Left kidney (tissue), 2 donors: Measurements from ENCODE around the gene NCKAP5. TPM values are rescaled to one million over a fixed set of nuclear protein-coding genes. Genes with fewer than 3 reads are reported as not detected.

ENCODE experiments used
- DNase-seq: peaks from one replicate; pipeline ENCODE4 v3.0.0-alpha.2; 2013
- polyA plus RNA-seq: library from polyadenylated mRNA; unstranded; fragments of 120-200 nt; gene quantifications from one replicate; pipeline ENCODE4 v1.2.1, GENCODE V29; 2013; ENCODE audit not compliant: insufficient read length

NCKAP5 gene
- polyA plus RNA-seq, 1 donor, result 10.1 TPM

DNA sequence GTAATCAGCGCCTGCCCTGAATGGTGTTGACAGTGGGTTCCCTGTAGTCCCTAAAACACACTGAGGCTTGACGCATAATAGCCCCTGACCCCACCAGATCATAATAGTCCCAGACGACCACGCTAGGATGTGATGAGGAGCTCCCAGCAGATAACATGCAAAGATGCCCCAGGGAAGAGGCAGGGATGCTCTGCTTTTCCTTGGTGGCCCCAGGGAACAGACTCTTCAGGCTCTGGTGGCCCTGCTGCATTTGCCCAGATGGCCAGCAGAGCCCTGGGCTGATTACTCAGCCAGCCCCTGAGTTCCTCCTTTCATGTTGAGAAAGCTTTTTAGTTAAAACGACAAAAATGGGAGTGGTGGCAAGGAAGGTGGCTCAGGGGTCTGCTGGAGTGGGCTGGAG lies 5.9 kb upstream of the NCKAP5 start:
- DNase-seq, result no peak

DNA sequence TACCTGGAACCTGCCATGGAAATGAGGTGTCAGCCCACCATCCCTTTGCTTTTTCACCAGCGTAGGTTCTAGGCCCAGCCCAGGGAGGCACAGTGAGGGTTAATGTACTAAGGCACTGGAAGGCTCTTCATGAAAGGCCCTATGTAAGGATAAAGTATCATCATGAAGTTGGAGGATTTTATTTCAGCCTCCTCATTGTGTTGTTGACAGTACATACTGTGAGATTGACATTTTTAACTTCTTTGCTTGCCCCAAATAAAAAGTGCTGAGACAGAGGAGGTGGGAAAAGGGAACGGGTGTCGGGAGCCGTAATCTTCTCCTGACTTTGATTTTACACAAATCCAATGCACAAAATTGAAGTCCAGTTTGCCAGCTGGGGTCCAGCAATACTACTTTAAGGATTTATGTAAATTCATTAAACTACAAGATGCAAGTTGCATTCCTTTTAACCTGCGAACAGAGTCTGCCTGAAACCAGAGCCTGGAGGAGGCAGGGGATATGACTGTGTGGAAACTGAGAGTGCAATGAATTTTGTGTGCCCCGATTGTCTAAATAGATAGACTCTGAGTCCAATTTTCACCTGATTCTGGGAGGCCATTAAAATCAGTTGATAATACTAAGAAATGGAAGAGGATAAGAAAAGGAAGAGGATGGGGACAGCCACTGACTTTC lies 5.4 kb upstream of the NCKAP5 start:
- peak; percentile 59 for DNase-seq

DNA sequence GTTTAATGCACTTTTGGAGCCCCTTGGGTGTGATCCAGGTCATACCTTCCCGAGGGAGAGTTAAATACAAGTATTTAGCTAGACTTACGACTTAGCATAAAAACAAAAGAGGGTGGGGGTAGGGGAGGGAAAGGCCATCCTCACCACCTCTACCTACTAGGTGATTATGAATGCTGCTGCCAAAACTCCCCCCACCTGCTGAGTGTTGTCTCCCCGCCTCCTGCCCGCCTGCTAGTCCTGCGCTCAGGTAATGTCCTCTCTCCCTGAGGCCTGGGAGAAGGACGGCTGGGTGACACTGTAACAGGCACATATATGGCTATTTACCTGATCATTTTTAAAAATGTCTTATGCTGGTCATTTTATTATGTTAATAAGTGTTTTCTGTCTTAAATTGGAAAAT lies 3.0 kb upstream of the NCKAP5 start:
- no peak for DNase-seq

DNA sequence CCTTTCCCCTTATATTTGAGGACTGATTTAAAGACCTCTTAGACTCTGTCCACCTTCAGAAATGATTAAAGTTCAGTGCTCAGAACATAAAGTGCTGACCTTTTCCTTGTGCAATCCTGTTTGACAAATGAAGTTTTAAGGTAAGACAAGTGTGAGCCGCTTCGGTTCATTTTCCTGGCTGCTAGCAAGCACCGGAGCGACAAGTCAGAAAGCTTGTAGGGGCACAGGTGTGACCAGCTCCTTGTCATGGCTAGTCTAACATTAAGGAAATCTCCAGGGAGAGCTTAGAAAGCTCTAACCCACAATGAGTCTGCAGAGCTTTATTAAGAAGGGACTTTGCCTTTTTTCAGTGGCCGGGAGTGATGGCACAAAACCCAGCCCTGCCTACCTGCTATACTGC lies 2.3 kb upstream of the NCKAP5 start:
- DNase-seq, result peak; percentile 45

DNA sequence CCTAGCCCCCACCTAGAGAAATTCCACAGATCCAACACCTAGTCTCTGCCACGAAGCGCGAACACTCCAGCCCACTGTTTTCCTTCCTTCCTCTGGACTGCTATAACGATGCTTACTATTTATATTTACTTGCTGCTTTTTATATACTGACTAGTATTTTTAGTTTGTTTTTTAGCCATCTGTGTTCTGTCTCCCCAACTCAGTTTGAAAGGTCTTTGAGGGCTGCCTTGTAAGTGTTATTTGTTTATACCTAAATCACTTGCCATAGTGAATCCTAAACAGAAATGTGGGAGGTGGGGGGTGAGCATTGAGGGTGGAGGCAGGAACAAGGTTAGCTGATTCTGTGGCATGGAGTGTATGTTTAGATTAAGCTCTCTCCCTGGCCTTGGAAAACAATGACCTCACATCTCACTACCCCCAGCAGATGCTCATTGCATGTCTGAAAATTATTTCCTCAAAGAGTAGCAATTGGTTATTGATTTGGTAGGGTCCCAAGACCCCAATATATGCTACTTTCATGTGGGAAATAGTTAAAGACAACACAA lies 1.1 kb upstream of the NCKAP5 start:
- DNase-seq, result no peak

DNA sequence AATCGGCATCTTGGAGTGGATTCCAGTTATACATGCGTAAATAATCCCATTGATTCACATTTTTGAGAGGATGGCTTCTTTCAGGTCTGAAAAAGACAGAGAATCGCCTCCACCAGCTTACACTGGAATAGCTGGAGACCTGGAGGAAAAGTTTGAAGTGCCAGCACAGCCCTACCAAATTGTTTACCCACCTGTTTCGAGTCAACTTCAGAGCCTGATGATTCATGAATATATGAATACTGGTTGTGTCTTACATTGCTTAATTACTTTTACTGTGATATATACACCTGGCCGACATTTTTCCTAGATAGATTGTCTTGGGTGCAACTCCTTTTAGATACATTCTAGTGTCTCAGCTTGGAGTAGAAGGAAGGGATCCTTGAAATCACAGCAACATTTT lies 335 bp upstream of the NCKAP5 start:
- DNase-seq, result no peak

DNA sequence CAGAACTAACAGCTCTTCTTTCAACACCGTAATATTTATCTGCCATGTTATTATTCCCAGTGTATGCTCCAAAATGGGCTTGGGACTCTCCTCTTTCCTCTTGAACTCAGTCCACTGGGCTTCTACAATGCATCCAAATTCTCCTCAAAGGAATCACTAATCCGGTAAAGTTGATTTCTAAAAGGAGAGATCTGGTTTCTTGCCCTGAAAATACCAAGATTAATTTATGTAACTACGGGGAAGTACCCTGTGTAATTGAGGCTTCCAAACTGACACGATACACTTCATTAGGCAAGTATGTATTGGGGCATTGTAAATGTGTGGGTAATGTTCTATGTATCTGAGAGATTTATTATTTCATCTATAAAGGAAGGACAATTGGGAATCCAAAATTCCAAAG lies 5.7 kb downstream of the NCKAP5 start:
- no peak for DNase-seq

DNA sequence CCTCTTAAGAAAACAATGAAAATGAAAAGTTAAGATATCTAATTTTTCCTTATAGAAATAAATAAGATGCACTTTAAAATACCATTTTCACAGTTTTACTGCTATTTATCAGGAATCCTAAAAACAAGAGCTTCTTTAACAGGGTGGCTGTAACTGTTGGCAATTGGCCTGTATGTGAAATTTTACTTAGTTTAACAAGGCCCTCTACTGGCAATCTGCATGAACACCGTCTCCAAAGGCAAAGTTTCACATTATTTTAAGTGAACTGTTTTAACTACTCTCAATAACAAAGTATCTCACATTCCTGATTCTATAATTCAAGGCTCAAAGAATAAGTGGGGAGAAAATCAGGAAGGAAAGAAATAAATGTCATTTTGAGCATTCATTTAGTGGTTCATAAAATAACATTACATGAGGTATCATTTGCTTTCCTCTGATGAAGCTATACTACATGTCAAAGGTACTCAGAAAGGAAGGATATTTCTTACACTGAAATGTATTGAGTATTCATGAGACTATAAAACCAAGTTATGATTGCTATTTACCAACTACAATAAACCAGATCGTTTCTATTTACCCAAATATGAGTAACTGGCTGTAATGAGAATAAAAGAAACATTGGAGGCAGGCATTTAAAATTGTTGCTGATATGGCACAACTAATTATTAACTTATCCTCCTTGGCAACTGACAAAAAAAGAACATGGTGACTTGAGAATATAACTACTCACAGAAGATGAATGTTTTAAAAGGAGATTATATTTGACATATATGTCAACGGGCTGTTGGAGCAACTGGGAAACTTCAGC lies 7.0 kb downstream of the NCKAP5 start:
- DNase-seq, result peak; percentile 55

DNA sequence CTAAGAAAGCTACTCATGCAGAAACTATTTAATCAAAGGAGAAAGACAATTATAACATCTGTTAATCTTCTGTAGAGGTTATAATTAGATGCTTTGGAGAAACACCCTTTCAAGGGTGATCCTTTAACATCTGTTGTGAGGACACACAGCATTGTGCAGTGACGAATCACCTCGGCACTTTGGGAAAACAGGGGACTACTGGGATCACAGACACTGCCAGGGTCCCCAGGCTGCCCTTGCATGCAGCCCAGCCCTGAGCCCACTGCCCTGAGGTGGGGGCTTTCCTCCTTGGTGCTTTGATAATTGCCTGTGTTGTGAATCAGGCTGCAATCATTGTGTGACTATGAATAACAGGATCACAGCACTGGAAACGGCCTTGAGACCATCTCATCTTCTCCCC lies 10.6 kb downstream of the NCKAP5 start:
- DNase-seq, result no peak

DNA sequence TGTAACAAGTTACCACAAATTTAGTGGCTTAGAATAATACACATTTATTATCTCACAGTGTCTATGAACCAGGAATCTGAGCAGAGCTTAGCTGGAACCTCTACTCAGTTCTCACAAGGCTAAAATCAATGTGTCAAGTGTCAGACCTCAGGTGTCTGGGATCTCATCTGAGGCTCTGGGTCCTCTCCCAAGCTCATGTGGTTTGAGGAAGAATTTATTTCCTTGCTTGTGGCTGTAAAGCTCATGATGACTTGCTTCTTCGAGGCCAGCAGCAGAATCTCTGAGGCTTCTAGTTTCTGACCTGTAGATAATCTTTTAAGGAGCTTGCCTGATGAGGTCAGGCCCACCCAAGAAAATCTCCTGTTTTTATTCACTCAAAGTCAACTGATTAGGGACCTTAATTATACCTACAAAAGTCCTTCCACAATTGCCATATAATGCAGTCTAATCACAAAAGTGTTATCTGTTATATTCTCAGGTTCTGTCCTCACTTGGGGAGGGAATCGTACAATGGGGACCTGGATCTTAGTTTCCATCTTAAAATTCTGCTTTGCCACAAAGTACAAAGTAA lies 14.3 kb downstream of the NCKAP5 start:
- DNase-seq, result no peak

DNA sequence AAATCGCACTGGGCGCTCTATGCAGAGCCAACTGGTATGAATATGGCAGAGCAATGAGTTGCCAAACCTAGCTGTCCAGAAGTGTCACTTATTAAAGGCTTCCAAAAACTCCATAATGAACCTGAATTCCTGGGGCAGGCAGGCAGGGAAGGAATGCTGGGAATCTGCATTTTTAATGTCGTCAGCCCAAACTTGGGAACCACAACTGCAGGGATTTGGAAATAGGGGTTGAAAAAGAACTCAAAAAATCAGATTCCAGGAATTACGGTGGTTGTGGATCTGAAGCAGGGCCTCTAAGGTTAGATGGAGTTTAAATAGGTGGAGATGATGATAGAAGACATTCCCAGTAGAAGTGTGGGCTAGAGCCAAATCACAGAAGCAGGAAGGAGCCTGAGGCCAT lies 15.0 kb downstream of the NCKAP5 start:
- DNase-seq, result no peak

DNA sequence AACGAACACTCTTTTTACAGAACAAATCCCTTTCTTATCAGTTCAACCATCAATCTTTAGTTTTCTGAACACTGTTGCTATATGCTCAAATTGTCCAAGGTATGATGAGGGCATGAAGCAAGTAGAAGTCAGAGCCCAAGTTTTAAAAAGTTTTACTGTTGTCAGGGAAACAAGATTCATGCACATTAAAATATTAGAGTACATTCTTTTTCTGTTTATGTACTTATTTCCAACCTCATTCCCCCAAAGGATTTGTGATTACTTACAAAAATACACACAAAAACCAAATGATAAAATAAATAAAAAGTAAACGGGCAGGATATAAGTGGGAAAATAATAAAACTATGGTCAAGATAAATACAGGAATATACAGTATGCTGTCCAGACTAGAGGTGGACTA lies 15.4 kb downstream of the NCKAP5 start:
- no peak for DNase-seq

DNA sequence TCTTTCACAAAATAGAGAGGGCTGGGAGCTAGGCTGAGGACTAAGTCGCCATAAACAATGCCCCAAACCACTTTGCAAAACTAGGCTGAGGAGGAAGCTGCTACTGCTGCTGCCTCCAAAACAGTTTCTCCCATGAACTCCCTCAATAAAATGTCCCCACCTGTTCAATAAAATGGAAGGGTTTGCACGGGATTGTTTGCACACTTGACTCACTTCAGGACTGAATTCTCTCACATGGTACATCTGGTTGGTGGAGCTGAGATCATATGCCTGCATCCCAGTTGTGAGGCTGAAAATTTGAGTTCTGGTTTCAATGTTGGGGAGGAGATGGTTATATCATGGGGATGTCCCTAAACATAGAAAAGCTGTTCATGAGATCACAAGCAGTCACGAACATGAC lies 26.5 kb downstream of the NCKAP5 start:
- no peak for DNase-seq

DNA sequence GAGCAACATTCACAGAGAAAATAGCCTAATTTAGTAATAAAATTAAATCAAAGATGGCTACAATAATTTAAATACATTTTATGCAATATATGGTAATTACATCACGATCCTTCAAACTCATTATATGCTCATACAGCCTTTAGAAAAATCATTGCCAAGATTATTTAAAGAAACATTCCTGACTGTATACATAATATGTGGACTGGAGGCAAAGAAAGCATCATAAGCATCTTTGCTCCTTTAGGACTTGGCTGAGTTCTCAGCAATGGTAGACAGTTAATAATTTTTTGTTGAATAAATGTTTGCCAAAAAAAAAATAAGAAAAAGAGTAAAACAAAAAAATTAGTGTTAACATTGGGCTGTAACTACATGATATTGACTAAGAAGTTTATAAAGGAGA lies 26.9 kb downstream of the NCKAP5 start:
- no peak for DNase-seq

DNA sequence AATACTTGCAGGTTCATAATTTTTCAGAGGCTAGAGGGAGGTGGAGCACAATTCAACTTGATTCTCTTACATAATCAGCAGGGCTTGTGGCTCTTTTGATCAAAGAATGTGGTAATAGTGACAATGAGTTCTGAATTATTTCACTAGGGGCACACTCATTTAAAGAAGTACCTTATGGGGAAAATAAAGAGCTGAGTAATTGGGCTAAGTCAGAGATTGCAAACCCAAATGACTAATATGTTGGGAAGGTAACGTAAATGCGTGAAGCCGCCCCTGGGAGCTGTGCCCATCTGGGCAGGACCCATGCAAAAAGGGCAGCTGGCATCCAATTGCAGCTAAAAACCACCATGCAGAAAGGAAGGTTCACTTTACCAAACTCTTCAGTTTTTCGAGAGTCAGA lies 35.3 kb downstream of the NCKAP5 start:
- no peak for DNase-seq

DNA sequence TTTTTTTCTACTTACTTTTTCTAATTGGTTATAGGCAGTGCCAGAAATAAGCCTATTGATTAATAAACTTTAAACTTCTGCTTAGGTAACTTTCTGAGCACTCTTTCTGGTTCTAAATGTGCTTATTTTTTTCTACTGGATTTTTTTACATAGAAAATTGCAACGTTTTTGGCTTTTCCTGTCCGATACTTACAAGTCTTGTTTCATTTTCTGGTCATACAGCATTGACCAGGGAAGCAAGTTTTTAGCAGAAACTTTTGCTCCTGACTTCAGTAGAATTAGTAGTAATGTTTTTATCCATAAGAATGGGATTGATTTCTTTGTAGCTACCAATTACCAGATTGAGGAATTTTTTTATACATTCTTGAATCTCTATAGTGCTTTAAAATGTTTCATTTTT lies 36.9 kb downstream of the NCKAP5 start:
- no peak for DNase-seq

DNA sequence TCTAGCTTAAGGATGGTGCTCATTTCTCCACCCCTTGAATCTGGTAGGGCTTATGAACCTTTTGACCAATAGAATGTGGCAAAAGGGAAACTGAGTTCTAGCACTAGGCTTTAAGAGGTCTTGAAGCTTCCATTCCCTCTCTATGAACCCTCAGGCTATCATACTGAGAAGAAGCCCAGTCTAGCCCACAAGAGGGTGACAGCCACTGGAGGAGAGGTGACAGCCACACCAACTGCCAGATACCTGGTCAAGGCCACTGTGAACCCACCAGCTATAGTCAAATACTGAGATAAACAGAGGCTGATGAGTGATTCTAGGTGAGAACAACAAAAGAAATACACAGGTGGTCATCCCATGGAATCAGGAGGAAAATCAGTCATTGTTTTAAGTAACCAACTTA lies 37.6 kb downstream of the NCKAP5 start:
- DNase-seq, result no peak

DNA sequence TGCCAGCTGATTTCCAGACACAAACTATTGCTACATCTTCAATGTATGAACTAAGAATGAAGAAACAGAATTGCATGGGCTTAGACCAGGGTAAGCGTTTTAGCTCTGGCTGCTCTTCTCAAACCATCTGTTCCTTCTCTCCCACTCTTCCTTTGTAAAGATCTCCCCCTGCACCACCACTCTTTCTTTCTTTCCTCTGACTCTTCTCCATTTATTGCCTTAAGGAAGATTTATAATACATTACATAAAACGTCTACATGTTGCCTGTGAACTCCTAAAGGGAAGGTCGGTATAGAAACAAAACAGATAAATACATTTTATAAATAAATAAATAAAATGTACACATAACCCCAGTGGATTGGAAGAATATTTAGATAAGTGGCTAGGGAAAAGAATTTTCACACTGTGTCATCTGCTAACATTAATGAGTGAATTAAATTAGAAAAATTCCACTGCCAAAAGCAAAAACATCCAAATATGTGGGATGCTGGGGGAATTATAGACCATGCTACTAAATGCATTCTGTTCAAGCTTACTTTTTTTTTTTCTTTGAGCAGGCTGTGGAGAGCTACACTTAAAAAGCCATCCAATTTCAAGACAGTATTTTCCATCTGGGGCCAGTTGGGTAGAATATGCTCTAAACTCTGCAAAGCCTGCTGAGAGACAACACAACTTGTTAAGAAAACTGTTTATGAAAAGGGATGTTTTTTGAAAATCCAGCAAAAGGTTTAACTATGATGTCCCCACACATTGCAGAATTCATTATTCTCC lies 41.5 kb downstream of the NCKAP5 start:
- no peak for DNase-seq

DNA sequence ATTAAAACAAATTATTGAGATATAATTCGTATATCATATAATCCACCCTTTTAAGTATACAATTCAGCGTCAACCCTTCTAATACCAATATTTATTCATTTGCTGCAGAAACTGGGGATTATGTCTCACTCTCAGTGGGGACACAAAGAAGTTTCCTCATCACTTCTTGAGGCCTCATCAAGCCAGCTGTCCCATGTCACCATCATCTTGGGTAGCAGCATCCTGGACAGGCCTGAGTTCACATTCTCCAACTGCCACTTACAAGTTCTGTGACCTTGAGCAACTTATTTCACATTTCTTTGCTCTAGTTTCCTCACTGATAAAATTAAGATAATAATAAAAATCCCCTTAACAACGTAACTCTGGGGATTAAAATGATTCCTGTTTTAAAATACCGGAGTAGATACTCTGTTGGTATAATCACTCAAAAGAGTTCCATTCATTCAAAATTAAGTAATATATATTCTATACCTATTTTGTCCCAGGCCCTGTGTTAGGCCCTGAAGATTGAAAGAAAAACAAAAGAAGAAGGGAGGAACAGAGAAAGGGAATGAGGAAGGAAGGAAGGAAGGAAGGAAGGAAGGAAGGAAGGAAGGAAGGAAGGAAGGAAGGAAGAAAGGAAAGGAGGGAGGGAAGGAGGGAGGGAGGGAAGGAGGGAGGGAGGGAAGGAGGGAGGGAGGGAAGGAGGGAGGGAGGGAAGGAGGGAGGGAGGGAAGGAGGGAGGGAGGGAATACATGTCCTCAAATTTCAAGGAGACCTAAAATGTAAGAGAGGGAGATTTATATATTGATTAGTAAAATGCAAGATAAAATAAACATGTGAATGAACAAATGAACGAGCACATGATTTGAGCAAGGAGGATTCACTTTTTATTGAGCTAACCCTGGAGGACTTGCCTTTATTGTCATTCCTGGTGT lies 42.4 kb downstream of the NCKAP5 start:
- DNase-seq, result no peak

DNA sequence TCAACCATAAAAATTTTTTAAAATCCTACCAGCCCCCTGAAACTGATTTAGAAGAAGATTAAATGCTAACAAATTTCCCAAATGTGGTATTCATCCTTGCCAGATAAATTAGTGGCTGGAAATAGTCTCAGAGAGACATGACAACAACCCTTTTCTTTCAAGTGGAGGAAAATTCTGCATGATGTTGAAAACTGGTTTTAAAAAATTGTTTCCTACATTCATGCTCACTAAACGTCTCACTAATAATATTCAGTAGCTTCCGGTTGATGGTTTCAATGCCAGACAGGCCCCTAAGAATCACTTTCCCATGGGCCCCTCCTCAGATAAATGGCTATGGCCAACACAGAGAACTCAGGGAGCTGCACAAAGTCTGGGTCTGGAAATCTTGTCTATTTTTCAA lies 43.2 kb downstream of the NCKAP5 start:
- DNase-seq, result no peak

DNA sequence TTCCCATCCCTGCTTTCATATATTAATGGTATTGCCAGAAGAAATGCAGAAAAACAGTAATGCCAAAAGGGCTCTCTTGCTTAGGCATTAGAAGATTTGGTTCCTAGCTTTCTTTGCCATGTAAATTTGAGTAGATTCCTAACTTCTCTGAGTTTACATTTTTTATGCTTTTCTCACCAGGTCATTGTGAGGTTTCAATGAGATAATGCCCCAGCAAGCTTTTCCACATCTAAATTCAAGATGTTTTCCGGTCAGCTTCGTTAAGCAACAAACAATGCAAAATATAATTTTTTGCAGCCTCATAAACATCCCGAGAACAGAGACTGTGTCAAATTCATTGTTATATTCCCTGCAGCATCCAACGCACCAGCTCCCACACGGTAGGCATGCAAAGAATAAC lies 44.9 kb downstream of the NCKAP5 start:
- no peak for DNase-seq
